ENCODE results near the gene SLC1A3.

The SLC1A3 gene

GRCh38 chr5:36705055-36705454 lies 98.6 kb downstream of the SLC1A3 start:
- no peak for DNase-seq (ENCODE audit: low read depth, low spot score)
- no peak overlapping the region for H3K27ac ChIP-seq

DNA sequence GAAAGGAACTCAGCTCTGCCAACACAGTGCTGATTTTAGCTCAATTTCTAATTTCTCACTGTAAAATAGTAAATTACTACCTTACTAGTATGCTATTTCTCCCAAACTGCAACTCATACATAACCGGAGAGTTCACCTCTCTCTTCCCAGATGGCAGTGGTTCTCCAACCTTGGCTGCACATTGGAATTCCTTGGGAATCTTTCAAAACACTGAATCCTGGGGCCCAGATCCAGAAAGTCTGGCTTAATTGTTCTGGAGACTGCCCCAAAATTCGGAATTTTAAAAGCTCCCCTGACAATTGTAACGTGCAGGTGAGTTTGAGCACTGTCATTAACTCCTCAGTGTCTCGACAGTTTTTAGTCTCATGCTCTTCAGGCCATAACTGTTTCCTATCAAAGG lies 100.3 kb downstream of the SLC1A3 start:
- no peak for DNase-seq (ENCODE audit: low read depth, low spot score)
- no peak overlapping the region for H3K27ac ChIP-seq

DNA sequence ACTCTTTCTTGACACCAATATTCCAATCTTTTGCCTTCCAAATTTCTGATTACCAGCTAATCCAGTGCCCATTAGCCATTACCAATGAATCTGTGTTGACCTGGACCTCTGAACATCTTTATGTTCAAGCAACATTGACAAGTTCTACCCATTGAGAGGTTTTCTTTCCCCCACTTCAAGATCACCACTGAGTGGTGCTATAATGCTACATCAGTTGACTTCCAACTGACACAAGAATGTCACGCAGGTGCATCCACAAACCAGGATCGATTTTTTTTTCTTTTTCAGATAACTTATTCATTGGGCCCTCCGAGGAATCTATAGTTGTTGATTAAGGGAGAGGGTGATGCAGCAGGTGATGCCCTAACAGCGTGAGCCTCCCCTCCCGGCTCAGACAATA lies 102.6 kb downstream of the SLC1A3 start:
- no peak overlapping the region for H3K27ac ChIP-seq
- no peak for DNase-seq (ENCODE audit: low read depth, low spot score)

- no peak overlapping the region for H3K27ac ChIP-seq
- DNase-seq (ENCODE audit: low read depth, low spot score), result no peak
These were observed 103.6 kb downstream of the SLC1A3 start for GRCh38 chr5:36710039-36710438.

DNA sequence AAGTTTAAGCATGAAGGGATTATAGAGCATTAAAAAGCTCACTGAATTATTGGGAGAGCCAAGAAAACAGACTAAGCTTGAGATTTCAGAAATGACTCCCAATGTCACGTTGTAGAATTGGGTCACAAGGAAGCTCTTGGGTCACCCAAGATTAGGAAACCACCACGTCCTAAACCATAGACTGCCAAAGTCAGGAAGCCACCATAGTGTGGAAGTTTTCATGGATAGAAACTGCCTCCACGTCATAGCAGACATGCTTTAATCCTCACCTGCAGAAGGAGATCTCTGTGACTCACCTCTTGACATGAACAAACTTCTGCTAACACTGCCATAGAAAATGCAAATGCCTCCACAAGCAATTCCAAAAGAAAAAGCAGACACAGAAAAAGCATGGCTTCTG lies 106.3 kb downstream of the SLC1A3 start:
- no peak for DNase-seq (ENCODE audit: low read depth, low spot score)

GRCh38 chr5:36713541-36713940 lies 107.1 kb downstream of the SLC1A3 start:
- DNase-seq (ENCODE audit: low read depth, low spot score), result no peak
- no peak overlapping the region for H3K27ac ChIP-seq

More for the DNA sequence above, 106.3 kb downstream of the SLC1A3 start:
- H3K27ac ChIP-seq, result no peak overlapping the region

DNA sequence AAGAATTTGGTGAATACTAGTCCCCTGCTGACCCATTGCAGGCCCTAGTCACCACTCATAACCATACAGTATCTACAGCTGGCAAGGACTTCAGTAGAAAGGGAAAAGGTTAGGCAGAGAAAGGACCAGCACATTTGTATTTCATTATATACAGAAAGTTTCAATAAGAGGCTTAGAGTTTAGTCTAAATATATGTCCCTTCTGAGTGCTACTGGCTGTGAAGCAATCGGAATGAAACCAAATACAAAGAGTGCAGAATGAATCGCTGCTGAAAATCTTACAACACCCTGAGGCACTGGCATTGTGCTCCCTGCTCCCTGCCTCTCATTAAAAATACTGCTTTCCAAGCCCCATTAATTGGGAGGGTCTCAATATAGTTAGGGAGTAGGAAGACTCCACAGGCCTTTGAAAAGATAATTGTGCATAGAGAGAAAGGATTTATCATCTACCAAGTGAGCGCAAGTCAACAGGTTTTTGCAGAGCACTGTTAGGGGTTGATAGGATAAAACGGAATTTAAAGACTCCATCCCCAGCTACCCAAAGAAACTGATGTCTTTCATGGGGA lies 110.8 kb downstream of the SLC1A3 start:
- no peak for DNase-seq (ENCODE audit: low read depth, low spot score)
- H3K27ac ChIP-seq, result no peak overlapping the region

DNA sequence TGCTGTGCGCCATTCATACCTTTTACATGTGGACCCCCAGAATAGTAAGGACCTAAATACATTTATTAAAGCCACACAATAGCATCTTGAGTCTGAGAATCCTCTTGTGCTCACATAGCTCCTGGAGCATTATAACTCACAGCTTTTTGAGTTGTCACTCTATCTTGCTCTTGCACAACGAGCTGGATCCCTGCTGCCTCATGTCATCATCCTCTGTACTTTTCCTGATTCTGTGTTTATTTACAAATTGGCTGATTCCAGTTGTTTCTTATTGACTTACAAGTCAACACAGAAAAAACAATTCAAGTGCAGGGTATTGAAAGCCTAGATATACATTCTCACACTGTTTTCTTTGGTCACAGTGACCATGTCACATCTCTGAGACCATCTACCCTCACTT lies 112.9 kb downstream of the SLC1A3 start:
- DNase-seq (ENCODE audit: low read depth, low spot score), result no peak
- H3K27ac ChIP-seq, result no peak overlapping the region

- DNase-seq (ENCODE audit: low read depth, low spot score), result no peak
- no peak overlapping the region for H3K27ac ChIP-seq
These were observed 114.3 kb downstream of the SLC1A3 start for GRCh38 chr5:36720688-36721087.

GRCh38 chr5:36721664-36722235 lies 115.3 kb downstream of the SLC1A3 start:
- no peak for DNase-seq (ENCODE audit: low read depth, low spot score)
- no peak overlapping the region for H3K27ac ChIP-seq

GRCh38 chr5:36722900-36723299 lies 116.5 kb downstream of the SLC1A3 start:
- no peak for DNase-seq (ENCODE audit: low read depth, low spot score)
- no peak overlapping the region for H3K27ac ChIP-seq

GRCh38 chr5:36723912-36724311 lies 117.5 kb downstream of the SLC1A3 start:
- no peak for DNase-seq (ENCODE audit: low read depth, low spot score)
- H3K27ac ChIP-seq, result no peak overlapping the region

DNA sequence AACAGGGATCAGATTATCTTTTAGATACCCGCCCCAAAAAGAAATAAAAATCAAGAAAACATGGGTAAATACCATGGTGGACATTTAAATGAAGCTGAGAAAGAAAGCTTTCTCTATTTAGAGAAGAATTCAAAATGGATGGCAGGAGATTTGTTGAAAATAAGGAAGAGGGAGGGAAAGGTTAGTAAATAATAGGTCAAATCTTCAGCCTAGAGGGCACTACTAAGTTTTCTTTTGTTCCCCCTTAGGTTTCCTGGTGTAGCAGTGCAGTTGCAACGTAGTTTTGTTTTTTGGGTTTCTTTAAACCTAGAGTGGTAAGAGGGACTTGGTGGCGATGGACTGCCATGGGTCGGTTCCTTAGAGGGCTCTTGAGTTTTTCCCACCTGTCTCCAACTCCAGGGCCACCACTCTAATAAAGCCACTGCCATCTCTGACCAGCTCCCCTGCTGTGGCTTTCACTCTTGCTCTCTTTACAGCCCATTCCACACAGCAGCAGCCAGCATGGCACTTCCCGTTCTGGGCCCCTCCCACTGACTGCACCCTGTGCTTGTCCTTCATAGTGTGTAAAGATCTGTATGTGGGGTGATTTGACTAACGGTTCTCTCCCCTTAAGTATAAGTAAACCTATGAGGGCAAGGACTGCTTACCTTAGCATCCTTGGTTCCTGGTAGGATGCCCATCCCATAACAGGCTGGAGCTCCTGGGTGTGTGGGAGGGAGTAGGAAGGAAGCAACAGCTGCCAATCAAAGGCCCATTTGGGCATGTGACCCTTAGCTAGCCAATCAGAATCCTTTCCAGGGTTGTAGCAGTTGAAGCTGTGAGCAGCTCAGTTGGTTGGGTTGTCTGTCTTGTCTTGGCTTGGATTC lies 118.3 kb downstream of the SLC1A3 start:
- no peak for DNase-seq (ENCODE audit: low read depth, low spot score)

GRCh38 chr5:36726317-36726716 lies 119.9 kb downstream of the SLC1A3 start:
- DNase-seq (ENCODE audit: low read depth, low spot score), result no peak
- H3K27ac ChIP-seq, result no peak overlapping the region

More for the DNA sequence above, 118.3 kb downstream of the SLC1A3 start:
- no peak overlapping the region for H3K27ac ChIP-seq

DNA sequence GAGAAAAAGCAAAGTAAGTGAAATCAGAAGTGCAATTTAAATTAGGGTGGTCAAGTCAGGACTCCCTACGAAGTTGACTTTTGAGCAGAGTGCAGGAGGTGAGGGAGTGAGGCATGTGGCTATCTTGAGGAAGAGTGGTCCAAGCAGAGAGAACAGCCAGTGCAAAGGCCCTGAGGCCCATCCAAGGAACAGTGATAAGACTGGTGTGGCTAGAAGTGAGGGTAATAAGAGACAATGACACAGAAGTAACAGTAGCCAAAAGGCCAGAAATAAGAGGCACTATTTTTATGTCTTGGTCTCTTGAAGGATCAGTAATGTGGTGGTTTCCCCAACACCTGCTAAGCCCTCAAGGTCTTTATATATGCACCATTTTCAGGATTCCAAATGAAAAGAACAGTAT lies 120.4 kb downstream of the SLC1A3 start:
- H3K27ac ChIP-seq, result no peak overlapping the region
- DNase-seq (ENCODE audit: low read depth, low spot score), result no peak

- DNase-seq (ENCODE audit: low read depth, low spot score), result no peak
- H3K27ac ChIP-seq, result no peak overlapping the region
These were observed 122.5 kb downstream of the SLC1A3 start for GRCh38 chr5:36728697-36729543.

DNA sequence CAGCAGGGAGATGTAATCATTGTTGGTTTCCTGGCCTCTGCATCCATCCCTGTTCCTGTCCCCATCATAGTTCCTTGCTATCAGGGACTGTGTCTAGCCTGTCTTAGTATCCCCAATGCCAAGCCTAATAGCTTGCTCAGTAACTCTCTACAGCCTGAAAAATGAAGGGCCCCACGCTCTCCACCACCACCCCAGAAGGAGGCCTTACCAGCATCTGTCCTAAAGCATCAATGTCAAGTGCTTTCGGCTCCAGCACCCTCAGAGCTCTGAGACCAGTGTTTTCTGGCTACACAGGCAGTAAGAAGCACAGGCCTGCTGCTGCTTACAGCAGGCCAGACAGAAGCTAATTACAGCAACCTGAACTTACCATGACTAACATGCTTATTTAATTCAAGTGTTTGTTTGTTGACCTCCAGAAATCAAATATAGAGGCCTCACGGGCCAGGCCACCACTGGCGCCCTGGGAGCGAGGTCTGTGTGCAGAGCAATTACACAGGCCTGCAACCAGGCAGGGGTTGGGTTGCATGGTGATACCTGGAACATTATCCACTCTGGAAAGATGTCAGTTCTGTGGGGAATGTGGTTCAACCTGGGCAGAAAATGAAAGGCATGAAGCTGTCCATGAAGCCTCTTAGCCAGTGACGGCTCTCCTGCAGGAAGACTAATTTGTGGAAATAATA lies 124.3 kb downstream of the SLC1A3 start:
- DNase-seq (ENCODE audit: low read depth, low spot score), result no peak
- H3K27ac ChIP-seq, result no peak overlapping the region

DNA sequence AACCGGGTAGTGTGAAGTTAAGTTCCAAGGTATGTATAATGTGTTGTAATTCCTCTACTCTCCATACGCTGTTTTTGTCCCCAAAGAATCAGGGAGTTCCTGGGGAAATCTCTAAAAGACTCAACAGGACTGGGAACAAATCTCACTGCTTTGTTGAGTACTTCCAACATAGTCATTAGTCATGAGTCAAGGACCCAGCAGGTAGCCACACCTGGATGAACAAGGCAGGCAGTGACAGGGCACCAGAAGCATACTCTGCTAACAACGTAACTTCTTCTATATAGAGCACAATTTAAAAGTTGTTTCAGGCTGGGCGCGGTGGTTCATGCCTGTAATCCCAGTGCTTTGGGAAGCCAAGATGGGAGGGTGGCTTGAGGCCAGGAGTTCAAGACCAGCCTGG lies 126.8 kb downstream of the SLC1A3 start:
- no peak for DNase-seq (ENCODE audit: low read depth, low spot score)
- no peak overlapping the region for H3K27ac ChIP-seq

DNA sequence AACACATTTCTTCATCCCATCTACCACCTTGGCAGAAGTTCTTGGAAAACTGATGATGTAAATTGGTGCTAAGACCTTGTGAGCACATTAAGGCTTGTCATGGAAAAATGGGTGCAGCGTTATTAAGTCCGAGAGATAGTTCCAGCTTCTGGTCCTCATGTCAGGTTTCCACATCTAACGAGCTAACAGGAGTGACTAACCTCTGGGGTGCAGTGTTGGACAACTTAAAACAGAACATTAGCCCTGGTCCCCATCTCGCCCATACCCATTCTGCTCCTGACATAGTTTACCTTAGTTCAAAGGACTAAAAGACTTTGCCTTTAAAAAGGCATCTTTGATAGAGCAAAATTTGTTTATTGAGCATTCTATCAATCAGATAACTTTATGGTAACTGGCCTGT lies 128.0 kb downstream of the SLC1A3 start:
- DNase-seq (ENCODE audit: low read depth, low spot score), result no peak
- H3K27ac ChIP-seq, result no peak overlapping the region

DNA sequence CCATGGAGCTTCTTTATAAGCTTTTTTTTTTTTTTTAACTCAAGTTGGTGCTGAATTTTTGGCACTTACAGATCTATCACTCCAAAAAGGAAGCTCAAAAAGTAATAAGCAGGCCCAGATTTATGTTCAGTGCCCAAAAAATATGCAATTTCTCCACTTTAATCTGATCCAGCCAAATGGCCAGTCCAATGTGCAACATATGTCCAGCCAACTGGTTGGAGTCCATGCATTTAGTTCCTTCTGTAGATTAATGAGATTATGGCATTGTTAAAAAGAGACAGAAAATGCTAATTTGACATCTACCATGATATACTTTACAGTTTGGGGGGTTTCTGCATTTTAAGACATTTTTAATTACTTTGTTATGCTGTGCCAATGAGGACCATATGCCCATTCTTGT lies 129.5 kb downstream of the SLC1A3 start:
- no peak overlapping the region for H3K27ac ChIP-seq
- no peak for DNase-seq (ENCODE audit: low read depth, low spot score)

All from epithelial cell of prostate (primary cell).